Kidney (tissue), 14 donors: ENCODE data around the gene SMPD2. TPM values are rescaled to one million over a fixed set of nuclear protein-coding genes. Genes with fewer than 3 reads are reported as not detected.

Experiments
- DNase-seq, 5 donors: peaks; one replicate each; pipeline ENCODE4 v3.0.0-alpha.2; 2013 to 2020
- FAIRE-seq: peaks from 2 replicates; lab custom pipeline; 2012; peaks lifted over from hg19 to GRCh38; lab: Jason Lieb, UNC
- H3K27ac ChIP-seq, 2 donors: one replicate each; pipeline ENCODE4 v1.7.0; 2013; ENCODE audit warnings: low read depth in 2 of 2, low read length in 2 of 2, inconsistent platforms in 1 of 2
- H3K27me3 ChIP-seq: one replicate; pipeline ENCODE4 v1.7.1; 2013; ENCODE audit warnings: low read length, inconsistent platforms; ENCODE audit not compliant: control insufficient read depth, insufficient read depth
- H3K36me3 ChIP-seq, 3 donors: one replicate each; pipeline versions ENCODE4 v1.7.0 to v1.7.1; 2013; ENCODE audit warnings: low read length in 3 of 3, control low read depth in 1 of 3, inconsistent platforms in 1 of 3; ENCODE audit not compliant: insufficient read depth in 3 of 3, control insufficient read depth in 2 of 3
- H3K4me1 ChIP-seq, 3 donors: one replicate each; pipeline versions ENCODE4 v1.7.0 to v1.7.1; 2013; ENCODE audit warnings: low read length in 3 of 3, inconsistent platforms in 1 of 3, low read depth in 1 of 3; ENCODE audit not compliant: control insufficient read depth in 2 of 3, insufficient read depth in 2 of 3
- H3K4me3 ChIP-seq, 3 donors: one replicate each; pipeline versions ENCODE4 v1.7.0 to v1.8.1; 2013; ENCODE audit warnings: low read length in 3 of 3, control low read depth in 1 of 3, inconsistent platforms in 1 of 3
- H3K9ac ChIP-seq, 3 donors: one replicate each; pipeline versions ENCODE4 v1.7.0 to v1.7.1; 2013; ENCODE audit warnings: low read length in 3 of 3, control low read depth in 1 of 3, inconsistent platforms in 1 of 3
- H3K9me3 ChIP-seq, 3 donors: one replicate each; pipeline versions ENCODE4 v1.7.0 to v1.7.1; 2013; ENCODE audit warnings: low read length in 3 of 3, control low read depth in 1 of 3, inconsistent platforms in 1 of 3; ENCODE audit not compliant: control insufficient read depth in 2 of 3, insufficient read depth in 1 of 3
- CTCF ChIP-seq: IDR thresholded peaks from 3 replicates; pipeline ENCODE4 v1.5.1; 2012; ENCODE audit warnings: mild to moderate bottlenecking, moderate library complexity, borderline replicate concordance; ENCODE audit not compliant: insufficient read depth; ENCODE audit errors: extremely low read depth
- intact Hi-C: fragments of 100-400 bp; cut with DNase I; formaldehyde crosslinking; loops from one replicate; pipeline ENCODE4 v1.11.1; 2022
- polyA plus RNA-seq: library from polyadenylated mRNA; stranded (reverse); fragments of 350-450 nt; fragmentation: Illumina TruSeq; extraction: RNeasy Lipid Tissue Mini Kit (QIAGEN cat#74804); gene quantifications from one replicate; pipeline ENCODE4 v1.2.3, GENCODE V29; 2014; ENCODE audit warnings: low read depth, low replicate concordance; ENCODE audit not compliant: insufficient read depth
- total RNA-seq: library from RNA; stranded (reverse); fragmentation: NEBNext Ultra II Directional; extraction: Animal tissue kit (Norgen Biotek cat#: 25700); gene quantifications from one replicate; pipeline ENCODE4 v1.2.1, GENCODE V29; 2021
- donor health status: control.
- donor health status: control.
- donor health status: control.
- donor health status: control.
- donor health status: control.
- donor health status: DM: yes; HTN: yes; CAD: no.
- donor health status: Normal renal cell carcinoma (clear cell type).

Gene SMPD2
- total and polyA plus RNA-seq, 2 donors from 2014 or later, result 14.7 to 17.4 TPM

GRCh38 chr6:109475625-109476024 is 35.1 kb downstream of the SMPD2 start:
- H3K4me3 ChIP-seq, result no peak overlapping the region
- no peak for TF ChIP-seq CTCF
- peaks cover 2 to 31% (median 28%) of the 10 kb centered on the region in 3 donors for H3K36me3 ChIP-seq
- no peak overlapping the region for H3K9ac ChIP-seq
- DNase-seq (no peak), FAIRE-seq (no peak)
- no peaks in the 10 kb centered on the region for H3K9me3 ChIP-seq
- intact Hi-C loops, result no loop called here
- no peak overlapping the region for H3K27ac ChIP-seq
- H3K27me3 ChIP-seq, result no peaks in the 10 kb centered on the region
- H3K4me1 ChIP-seq, result peaks cover 0 to 17% (median 11%) of the 10 kb centered on the region in 3 donors

- no peak for FAIRE-seq
- Histone ChIP-seq H3K27me3 (no peaks in the 10 kb centered on the region), H3K4me1 (peaks cover 0 to 31% (median 15%) of the 10 kb centered on the region in 3 donors), H3K9me3 (no peaks in the 10 kb centered on the region), H3K27ac (peak overlapping the region in 1 of 2 donors; percentile 1), H3K36me3 (peaks cover 2 to 18% (median 12%) of the 10 kb centered on the region in 3 donors), H3K4me3 (no peak overlapping the region), H3K9ac (no peak overlapping the region)
- intact Hi-C loops, result no loop called here
- TF ChIP-seq CTCF, result no peak
- no peak for DNase-seq
These were observed 36.7 kb downstream of the SMPD2 start for GRCh38 chr6:109477184-109477583.

- no peak for TF ChIP-seq CTCF
- H3K9ac ChIP-seq, result peak overlapping the region in 1 of 3 donors; percentile 29
- peak in 3 of 5 donors; percentile 28 to 73 (median 73) for DNase-seq
- no peaks in the 10 kb centered on the region for H3K9me3 ChIP-seq
- peak overlapping the region; percentile 1 to 25 for H3K27ac ChIP-seq
- intact Hi-C loops, result no loop called here
- H3K4me3 ChIP-seq, result peak overlapping the region in 1 of 3 donors; percentile 24
- H3K4me1 ChIP-seq, result peaks cover 0 to 31% (median 15%) of the 10 kb centered on the region in 3 donors
- peaks cover 2 to 15% (median 11%) of the 10 kb centered on the region in 3 donors for H3K36me3 ChIP-seq
- no peak for FAIRE-seq
- no peaks in the 10 kb centered on the region for H3K27me3 ChIP-seq
These were observed 37.2 kb downstream of the SMPD2 start for GRCh38 chr6:109477725-109478124.
